Tibial artery (tissue), 4 donors: ENCODE measurements around the gene ECD.
A peak's percentile ranks its signal among the peaks of the same experiment; 100 is the strongest.
"Not testable (repeated sequence)": the region's sequence is repeated elsewhere in the genome, so short reads cannot be mapped to it uniquely, and the experiment has no call there.

Source experiments
- DNase-seq, 2 donors: peaks; one replicate each; pipeline ENCODE4 v3.0.0-alpha.2; 2019
- H3K27ac ChIP-seq, 2 donors: fragments of 200-600 bp; sonication (generic) in 1 of 2; 1 replicate in 1 of 2; 2 replicates in 1 of 2; pipeline ENCODE4 v1.5.1; 2018 to 2019; ENCODE audit warnings: mild to moderate bottlenecking in 1 of 2
- H3K27me3 ChIP-seq, 2 donors: fragments of 200-600 bp; sonication (generic) in 1 of 2; one replicate each; pipeline versions ENCODE4 v1.5.1 to v1.6.0; 2016 to 2019
- H3K36me3 ChIP-seq, 3 donors: fragments of 200-600 bp; sonication (generic) in 2 of 3; one replicate each; pipeline ENCODE4 v1.5.1; 2016 to 2019; ENCODE audit warnings: mild to moderate bottlenecking in 2 of 3
- H3K4me1 ChIP-seq, 4 donors: fragments of 200-600 bp; sonication (generic) in 2 of 4; 1 replicate in 3 of 4; 2 replicates in 1 of 4; pipeline ENCODE4 v1.5.1; 2016 to 2019
- H3K4me3 ChIP-seq, 2 donors: fragments of 200-600 bp; sonication (generic) in 1 of 2; 1 replicate in 1 of 2; 2 replicates in 1 of 2; pipeline ENCODE4 v1.5.1; 2018 to 2019; ENCODE audit warnings: mild to moderate bottlenecking in 2 of 2
- H3K9me3 ChIP-seq, 3 donors: fragments of 200-600 bp; sonication (generic) in 1 of 3; one replicate each; pipeline ENCODE4 v1.5.1; 2016 to 2019
- CTCF ChIP-seq, 2 experiments: fragments of 200-600 bp in 1 of 2; fragments of 450-650 bp in 1 of 2; IDR thresholded peaks; one replicate each; pipeline ENCODE4 v1.5.1; 2017 to 2019; ENCODE audit warnings: antibody characterized with exemption in 2 of 2, mild to moderate bottlenecking in 1 of 2, moderate library complexity in 1 of 2
- intact Hi-C: fragments of 100-400 bp; cut with DNase I; formaldehyde crosslinking; loops from one replicate; pipeline ENCODE4 v1.15.0; 2023; ENCODE audit warnings: low total_unique reads

The ECD gene

DNA sequence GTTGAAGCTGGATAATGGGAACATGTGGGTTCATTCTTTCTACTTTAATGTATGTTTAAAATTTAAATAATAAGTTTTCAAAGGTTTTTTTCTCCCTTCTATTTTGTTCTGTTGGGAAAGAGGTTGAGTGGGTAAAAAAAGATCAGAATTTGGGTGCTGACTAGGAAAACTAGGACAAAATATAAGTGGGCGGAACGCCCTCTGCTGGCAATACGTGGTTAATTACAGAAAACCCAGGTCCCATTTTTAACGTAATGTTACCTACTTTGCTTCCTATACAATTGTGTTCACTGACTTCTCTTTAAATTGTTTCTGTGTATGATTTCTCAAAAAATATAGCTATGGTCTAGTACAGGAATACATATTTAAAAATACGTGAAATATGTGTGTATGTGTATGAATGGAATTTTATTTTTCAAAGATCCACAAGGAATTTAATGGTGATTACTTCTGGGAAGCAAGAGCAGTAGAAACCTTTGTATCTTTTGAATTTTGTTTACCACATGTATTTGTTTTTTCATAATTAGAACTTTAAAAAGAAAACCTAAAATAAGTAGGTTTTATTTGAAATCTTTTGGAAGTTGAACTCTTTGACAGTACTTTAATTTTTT is 8.7 kb downstream of the ECD start:
- Histone ChIP-seq H3K27ac (no peak overlapping the region), H3K4me3 (no peak overlapping the region), H3K9me3 (no peaks in the 10 kb centered on the region), H3K4me1 (peaks cover 0 to 27% (median 10%) of the 10 kb centered on the region in 4 donors), H3K27me3 (no peaks in the 10 kb centered on the region), H3K36me3 (peaks cover 25 to 53% (median 53%) of the 10 kb centered on the region in 3 donors)
- TF ChIP-seq CTCF (IDR thresholded peaks at IDR 0.05), result peak; percentile 75 to 76
- intact Hi-C loops, result loop anchor here (5.0 kb wide), 1 partner anchor 67 kb away; no protein-coding TSS in a partner anchor
- DNase-seq, result peak; percentile 43 to 76

- H3K9me3 ChIP-seq, result no peaks in the 10 kb centered on the region
- TF ChIP-seq CTCF (IDR thresholded peaks at IDR 0.05), result no peak
- H3K36me3 ChIP-seq, result peaks cover 46 to 67% (median 58%) of the 10 kb centered on the region in 3 donors
- H3K27me3 ChIP-seq, result no peaks in the 10 kb centered on the region
- no peak for DNase-seq
- intact Hi-C loops, result loop anchor here (5.0 kb wide), 1 partner anchor 64 kb away; no protein-coding TSS in a partner anchor
- peaks cover 0 to 6% (median 1%) of the 10 kb centered on the region in 4 donors for H3K4me1 ChIP-seq
- no peak overlapping the region for H3K27ac ChIP-seq
- no peak overlapping the region for H3K4me3 ChIP-seq
These were observed 11.8 kb downstream of the ECD start for GRCh38 chr10:73156054-73156453.

- no peaks in the 10 kb centered on the region for H3K9me3 ChIP-seq
- no peak for TF ChIP-seq CTCF (IDR thresholded peaks at IDR 0.05)
- H3K27ac ChIP-seq, result no peak overlapping the region
- no peak overlapping the region for H3K4me3 ChIP-seq
- H3K36me3 ChIP-seq, result peaks cover 71 to 73% (median 72%) of the 10 kb centered on the region in 3 donors
- no peak for DNase-seq
- H3K4me1 ChIP-seq, result no peaks in the 10 kb centered on the region
- no peaks in the 10 kb centered on the region for H3K27me3 ChIP-seq
- intact Hi-C loops, result no loop called here
These were observed 15.8 kb downstream of the ECD start for GRCh38 chr10:73152009-73152408.

GRCh38 chr10:73150633-73151413 is 17.0 kb downstream of the ECD start:
- H3K9me3 ChIP-seq, H3K27me3 ChIP-seq, H3K4me1 ChIP-seq, H3K4me3 ChIP-seq, DNase-seq, H3K27ac ChIP-seq, intact Hi-C loops: not testable (repeated sequence)
- H3K36me3 ChIP-seq, result peaks cover 74 to 81% (median 75%) of the 10 kb centered on the region in 3 donors

DNA sequence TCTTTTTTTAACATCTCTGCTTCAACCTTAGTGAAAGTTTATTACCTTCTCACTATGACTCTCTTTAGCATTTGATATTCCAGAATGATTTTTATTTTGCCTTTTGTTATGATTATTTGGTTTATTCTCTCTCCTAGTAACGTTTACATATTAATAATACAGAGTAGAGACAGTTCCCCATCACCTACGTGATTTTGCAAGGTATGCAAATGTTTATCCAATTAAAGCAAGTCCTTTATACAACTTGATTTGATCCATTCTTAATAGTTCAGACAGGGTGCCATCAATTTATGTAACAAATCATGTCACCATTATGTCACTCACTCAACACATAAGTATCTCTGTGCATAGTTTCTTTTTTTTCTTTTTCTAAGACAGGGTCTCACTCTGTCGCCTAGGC is 26.2 kb downstream of the ECD start:
- H3K4me1 ChIP-seq, result no peaks in the 10 kb centered on the region
- no peak overlapping the region for H3K27ac ChIP-seq
- intact Hi-C loops, result no loop called here
- H3K4me3 ChIP-seq, result no peak overlapping the region
- no peaks in the 10 kb centered on the region for H3K9me3 ChIP-seq
- no peak for DNase-seq
- H3K27me3 ChIP-seq, result no peaks in the 10 kb centered on the region
- TF ChIP-seq CTCF (IDR thresholded peaks at IDR 0.05), result no peak
- H3K36me3 ChIP-seq, result peaks cover 88 to 100% (median 93%) of the 10 kb centered on the region in 3 donors

- Histone ChIP-seq H3K9me3 (no peaks in the 10 kb centered on the region), H3K27me3 (no peaks in the 10 kb centered on the region), H3K4me3 (no peak overlapping the region), H3K36me3 (peaks cover 76 to 99% (median 93%) of the 10 kb centered on the region in 3 donors), H3K4me1 (no peaks in the 10 kb centered on the region), H3K27ac (no peak overlapping the region)
- DNase-seq, result no peak
- no peak for TF ChIP-seq CTCF (IDR thresholded peaks at IDR 0.05)
- intact Hi-C loops, result no loop called here
These were observed 28.6 kb downstream of the ECD start for GRCh38 chr10:73139251-73139650.
